Activated CD4-positive, alpha-beta T cell treated with anti-CD3 and anti-CD28 coated beads, Interleukin-2, Interleukin-4, amounts not matched to agents 100 ng/mL and 50 ng/mL, durations not matched to agents 16 hours and 8 hours (primary cell): ENCODE data around the gene LAG3.

ENCODE experiments used
- DNase-seq: peaks from one replicate; pipeline ENCODE4 v3.0.0-alpha.2; 2020; ENCODE audit warnings: low spot score

Gene LAG3

DNA sequence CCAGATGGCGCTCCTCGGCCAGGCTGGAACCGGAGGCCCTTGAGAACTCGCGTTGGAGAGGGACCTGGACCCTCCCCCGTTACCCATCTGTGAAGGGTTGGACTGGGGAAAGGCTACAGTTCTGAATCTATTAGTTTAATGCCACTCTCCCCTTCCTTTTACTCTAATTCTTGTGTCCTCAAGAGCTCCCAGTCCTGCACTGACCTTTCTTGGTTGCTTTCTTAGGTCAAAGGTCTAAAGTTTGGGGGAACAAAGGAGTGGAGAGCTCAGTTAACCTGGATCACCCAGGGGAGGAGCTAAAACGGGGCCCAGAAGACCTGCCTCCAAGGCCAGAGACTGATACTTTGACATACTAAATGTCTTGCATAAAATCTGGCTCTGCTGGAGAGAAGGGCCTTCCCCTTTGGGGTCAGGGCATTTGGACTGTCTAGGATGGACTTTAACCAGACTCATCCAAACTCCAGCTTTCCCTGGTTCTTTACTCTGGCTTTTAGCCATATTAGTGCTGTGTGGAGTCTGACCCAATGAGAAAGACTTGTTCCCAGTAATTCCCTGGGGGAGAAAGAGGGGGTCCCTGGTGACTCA lies 18.5 kb upstream of the LAG3 start:
- DNase-seq = no peak

DNA sequence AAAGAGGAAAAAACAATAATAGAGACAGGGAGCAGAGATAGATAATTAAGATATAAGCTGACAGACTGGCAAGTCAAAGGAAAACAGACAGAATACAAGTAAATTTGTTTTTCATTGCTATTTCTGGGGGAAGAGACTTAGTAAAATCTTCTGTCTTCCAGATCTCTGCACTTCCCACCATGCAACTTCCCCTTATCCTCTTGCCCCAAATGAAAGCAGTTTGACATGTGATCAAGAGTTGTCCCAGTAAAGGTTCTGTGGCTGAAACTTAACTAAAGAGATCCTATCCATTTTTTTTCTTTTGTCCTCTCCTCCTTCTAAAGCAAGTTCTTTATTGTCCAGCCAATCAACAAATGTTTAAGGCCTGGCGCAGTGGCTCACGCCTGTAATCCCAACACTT lies 17.9 kb upstream of the LAG3 start:
- no peak for DNase-seq

DNA sequence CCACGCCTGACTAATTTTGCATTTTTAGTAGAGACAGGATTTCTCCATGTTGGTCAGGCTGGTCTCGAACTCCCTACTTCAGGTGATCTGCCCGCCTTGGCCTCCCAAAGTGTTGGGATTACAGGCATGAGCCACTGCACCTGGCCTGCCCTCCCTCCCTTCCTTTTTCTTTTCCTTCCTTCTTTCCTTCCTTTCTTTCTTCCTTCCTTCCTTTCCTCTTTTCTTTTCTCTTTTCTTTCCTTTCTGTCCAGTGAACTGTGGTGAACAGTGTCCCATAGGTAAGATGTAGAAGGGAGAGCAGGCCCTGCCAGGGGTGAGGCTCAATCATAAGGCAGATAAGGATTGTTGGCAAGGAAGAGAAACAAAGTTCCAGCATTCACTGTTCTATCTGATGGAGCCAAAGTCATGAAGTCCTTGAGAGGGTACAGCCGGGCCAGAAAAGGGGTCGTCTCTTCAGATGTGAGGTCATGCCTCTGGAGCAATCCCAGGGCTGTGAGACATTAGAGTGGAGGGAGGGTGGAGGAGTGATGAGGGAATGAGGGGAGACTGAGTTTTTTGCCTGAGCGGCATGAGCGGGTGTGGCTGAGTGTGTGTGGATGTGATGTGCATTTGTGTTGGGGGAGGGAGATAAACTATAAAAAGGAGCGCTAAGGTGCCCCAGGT lies 15.2 kb upstream of the LAG3 start:
- DNase-seq = no peak

DNA sequence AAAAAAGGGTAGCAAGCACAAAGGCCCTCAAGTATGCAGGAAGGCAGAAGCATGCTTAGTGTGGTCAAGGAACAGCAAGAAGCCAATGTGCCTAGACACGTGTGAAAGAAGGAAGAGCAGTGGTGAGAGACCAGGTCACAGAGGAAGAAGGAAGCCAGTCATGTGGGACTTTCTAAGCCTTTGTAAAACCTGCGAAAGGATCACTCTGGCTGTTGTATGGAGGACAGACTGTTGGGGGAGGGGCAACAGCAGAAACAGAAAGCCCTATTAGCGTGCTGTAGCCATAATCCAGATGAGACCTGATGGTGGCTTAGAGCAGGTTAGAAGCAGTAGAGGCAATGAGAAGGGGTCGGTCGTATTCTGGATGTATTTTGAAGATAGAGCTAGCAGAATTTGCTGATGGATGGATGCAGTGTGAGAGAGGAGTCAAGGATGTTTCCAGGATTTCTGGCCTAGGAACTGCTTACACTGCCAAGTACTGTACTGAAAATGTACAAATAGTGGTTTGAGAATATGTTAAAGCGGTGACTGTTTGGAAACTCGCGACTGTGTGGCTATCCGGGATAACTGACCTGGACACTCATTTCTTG lies 13.7 kb upstream of the LAG3 start:
- no peak for DNase-seq

DNA sequence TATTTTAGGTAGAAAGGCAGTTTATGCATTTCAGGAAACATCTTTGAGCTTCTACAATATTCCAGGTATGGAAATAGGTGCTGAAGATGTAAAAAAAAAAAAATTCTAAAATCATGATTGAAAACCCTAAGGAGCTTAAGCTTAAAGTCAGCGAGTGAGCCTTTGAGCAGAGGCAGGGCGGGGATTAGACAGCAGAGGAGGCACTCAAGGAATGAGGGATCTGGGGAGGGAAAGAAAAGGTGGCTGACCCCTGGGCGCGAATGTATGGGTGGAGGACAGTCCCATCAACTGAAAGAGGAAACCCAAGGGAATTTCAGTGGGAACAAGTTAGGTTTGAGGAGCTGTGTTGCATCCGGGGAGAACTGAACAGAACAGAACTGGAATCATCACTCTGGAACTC lies 12.6 kb upstream of the LAG3 start:
- DNase-seq = no peak

DNA sequence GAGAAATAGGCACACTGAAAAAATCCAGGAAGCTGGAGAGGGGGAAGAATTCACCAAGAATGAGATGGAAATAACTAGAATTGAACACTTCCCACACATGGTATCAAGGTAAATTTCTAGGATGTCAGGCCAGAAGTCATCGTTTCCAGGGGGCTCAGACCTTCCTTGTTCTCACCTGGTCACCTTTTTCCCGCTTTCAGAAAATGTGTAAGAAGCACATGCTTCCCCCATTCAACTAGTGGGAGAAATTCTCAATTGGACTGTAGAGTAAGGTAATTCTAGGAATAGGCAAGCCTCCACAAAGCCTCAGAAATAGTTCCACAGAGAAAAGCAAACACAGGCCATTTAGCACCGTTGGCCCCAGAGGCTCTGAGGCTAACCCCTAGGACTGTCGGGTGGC lies 8.9 kb upstream of the LAG3 start:
- no peak for DNase-seq

DNA sequence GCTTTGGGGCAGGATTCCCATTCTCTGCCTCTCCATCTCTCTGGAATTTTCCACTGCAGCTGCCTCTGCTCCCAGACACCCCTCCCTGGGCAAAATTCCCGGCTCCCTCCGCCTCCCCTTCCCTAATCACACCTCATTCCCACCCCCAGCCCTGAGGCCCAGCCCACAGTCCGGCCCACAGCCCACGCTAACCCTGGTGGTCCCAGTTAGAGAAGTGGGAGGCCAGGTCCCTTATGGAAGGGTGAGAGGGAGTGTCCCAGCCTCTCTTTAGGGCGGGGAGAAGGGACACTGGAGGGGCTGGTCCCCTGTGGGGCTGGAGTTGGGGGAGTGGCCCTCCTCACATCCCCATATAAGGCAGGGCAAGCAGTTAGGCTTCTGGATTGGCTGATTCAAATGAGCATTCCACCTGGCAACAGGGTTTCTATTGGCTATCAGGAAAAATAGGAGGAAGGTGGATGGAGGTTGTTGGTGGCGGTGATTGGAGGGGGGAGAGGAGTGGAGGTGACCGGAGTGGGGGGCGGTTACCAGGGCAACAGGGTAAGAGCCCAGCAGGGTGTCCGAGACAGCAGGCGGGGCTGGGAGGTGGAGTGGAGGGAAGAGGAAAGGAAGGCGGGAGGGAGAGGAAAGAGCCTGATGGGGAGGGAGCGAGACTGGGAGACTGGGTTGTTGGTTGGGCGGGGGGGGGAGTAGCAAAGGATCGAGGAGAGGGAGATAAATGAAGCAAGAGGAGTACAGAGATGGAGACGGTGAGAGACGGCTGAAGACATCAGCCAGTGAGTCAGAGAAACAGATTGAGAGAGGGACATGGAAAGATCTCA lies 8.1 kb upstream of the LAG3 start:
- DNase-seq = peak; percentile 82

DNA sequence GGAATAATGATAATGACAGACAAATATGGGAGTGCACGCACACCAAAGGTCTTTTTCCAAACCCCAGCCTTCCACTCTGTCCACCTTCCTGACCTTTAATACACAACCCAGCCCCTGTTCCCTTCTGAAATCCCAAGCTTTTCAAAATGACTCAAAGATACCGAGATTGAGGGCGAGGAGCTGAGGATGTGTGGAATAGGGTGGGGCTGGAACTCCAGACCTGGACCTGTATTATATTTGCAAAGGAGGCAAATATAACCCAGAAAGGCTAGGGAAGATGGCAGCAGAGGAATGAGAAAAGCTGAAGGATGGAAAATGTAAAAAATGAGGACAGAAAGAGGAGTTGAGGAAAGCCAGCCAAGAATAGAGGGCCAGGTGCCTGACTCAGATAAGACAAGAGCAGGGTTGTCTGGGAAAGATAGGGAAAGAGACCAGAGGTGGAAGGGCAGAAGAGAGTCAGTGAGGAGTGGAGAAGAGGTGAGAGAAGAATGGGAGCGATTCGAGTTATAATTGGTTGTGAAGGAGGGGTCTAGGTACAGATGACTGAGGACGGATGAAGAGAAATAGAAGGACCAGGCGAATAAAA lies 7.2 kb upstream of the LAG3 start:
- DNase-seq = no peak

DNA sequence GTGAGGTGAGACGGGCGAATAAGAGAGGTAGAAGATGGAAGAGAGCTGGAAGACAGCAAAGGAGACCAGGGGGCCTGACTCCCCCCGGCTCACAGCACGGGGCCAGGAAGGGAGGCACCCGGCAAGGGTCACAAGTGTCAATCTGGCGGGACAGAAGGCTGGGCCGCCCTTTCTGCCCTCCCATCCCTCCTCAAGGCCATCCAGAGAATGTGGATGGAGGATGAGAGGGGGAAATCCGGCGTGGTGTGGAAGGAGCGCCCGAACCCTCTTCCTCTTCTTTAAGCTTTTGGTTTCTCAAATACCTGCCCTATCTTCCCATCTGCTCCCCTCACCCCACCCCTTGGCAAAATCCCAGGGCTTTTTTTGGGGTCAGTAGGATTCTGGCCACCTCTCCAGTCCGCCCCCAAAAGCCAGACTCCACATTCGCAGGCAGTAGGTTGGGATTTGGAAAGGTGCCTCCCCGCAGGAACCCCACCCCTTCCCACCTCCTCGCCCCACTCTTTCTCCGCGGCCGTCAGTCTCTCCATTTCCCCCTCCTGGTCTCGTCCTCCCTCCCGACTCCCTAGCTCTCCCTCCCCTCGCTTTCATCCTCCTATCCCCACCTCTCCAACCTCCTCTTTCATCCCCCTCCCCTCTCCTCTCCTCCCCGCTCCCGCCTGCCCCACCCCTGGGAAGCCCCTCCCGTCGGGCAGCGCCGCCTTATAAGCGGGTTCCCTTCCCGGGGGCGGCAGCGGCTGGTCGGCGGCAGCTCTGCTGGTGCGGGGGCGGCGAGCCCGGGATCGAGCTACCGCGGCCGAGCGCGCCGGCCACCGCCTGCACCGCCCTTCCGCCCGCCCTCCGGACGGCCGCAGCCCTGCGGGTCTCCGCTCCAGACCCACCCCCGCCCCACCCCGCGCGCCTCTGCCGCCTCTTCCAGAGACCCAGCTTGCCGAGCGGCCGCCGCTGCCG lies 6.4 kb upstream of the LAG3 start, which contains the start of gene PTMS:
Gene PTMS (plus strand): TSS at position 730 of the 948 bp plus-strand sequence. CDS start 343 bp downstream, outside the sequence.
- no peak for DNase-seq

DNA sequence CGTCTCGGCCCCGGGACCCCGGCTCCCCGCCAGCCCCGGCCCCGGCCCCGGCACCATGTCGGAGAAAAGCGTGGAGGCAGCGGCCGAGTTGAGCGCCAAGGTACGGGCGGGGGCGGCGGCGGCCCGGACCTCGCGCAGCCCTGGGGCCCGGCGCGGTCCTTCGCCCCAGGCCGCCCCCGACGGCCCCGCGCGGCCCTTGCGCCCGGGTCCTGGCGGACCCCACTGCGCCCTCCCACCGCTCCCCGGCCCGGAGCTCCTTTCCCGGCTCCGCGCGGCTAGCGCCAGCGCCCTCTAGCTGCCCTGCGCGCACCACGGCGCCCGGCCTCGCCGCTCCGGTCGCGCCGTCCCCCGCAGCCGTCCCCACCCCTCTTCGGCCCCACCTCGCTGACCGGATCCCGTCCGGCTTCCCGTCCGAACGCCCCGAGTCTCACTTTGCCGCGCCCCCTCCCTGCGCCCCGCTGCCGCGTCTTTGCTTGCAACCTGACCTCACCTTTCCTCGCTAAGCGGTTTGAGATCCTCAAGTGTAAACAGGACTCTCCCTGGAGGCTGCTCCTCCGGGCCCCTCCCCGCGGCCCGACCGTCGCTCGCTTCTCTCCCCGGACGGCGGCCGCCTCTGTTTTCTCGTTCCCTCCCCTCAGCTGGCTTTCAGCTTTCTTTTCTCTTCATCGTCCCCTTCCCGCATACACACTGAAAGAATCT lies 5.5 kb upstream of the LAG3 start:
- DNase-seq = no peak

DNA sequence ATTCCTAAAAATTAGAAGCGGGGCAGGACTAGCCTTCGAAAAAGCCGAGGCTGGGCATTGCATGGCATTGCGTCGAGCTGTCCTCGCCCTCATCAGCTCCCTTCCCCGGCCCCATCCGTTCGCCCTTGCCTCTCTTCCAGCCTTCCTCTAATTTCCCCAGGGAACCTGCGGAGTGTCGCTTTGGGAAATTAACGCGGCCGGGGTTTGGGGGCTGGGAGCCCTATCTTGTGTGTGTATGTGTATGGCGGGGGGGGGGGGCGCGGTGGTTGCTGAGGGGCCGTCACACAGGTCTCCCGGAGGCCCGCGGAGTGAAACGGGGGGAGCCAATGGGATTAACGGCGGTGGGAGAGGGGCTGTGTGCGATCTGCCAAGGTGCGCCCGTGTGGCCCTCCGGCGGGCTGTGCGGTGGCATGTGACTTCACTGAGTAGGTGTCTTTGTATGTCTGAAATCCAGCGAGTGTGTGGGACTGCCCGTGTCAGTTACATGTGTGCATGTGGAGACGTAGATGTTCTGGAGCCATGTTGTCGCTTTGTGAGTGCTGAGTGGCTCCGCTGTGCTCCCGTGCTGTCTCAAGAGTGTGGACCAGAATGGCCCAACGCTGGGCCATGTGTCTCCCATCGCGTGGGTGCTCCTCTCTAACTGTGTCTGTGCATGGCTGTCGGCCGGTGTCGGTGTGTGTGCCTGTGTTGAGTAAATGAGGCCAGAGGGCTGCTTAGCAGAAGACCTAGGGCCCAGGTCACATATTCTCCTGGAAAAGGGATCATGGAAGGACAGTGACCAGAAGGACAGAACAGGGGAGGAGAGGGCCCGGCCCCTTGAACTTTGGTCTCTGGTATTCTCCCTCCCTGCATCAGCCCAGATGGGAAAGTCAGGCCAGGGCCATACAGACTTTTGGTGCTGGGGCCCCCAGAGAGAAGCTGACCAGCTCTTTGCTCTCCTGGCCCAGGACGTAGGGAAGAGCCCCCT lies 4.7 kb upstream of the LAG3 start:
- DNase-seq = no peak

DNA sequence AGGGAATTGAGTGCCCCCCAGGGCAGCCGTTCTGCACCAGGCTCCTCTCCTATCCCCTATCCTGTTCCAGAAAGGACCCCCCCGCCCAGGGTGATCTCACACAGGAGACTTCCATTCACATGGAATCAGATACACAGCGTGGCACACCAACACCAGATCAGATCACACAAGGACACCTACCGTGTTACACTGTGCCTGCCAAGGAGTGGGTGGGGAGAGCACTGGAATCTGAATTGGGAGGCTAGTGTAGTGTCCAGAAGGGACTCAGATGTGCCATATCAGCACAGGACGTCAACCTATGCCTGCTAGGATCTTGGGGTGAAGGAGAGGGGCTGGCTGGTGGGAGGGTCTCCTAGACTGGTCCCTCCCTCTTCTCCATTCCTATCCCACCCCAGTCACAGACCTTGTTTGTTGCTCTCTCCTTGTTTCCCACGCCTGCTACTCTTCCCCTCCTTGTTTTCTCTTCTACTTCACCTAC lies 3.8 kb upstream of the LAG3 start:
- DNase-seq = no peak

DNA sequence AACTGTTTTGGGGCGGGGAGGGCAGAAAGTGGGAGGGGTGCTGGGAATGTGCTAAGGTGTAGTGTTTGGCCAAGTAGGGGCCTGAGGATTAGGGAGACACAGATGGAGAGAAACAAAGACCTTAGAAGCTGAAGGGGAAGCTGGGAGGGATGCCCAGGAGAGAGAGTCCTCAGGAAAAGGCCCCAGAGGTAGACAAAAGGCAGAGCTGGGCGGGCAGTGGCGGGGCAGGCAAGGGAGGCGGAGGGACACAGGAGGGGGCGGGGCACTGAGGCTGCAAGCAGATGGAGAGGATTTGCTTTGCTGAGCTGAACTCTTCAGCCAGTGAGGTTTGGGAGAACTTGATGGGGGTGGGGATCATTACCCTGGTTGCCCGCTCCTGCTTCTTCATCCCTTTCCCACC lies 3.3 kb upstream of the LAG3 start:
- DNase-seq = no peak

DNA sequence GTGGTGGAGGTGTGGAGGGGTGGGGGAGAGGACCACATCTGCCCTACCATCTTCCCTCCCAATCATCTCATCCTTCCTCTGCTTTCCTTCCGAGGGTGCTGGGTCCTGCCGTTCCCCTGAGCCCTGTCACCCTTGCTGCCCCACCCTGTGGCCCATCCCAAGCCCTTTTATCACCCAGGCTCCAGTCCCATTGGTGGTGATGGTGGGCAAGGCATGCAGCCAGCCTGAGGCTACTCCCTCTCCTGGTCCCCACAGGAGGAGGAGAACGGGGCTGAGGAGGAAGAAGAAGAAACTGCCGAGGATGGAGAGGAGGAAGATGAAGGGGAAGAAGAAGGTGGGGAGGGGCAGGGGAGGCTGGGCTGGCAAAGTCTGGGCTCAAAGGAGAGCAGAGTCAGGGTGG lies 2.7 kb upstream of the LAG3 start:
- no peak for DNase-seq

DNA sequence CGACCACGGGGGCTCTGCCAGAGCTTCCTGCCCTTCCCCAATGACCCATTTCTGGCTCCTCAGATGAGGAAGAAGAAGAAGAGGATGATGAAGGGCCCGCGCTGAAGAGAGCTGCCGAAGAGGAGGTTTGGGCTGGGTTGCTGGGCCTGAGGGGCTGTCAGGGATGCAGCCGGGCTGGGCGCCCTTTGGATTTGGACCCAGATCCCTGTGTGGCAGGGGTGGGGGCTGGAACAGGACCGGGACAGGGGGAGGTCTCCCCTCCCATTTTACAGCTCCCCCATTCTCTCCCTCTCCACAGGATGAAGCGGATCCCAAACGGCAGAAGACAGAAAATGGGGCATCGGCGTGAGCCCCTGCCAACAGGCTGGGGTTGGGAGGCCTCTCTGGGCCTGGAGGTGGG lies 2.2 kb upstream of the LAG3 start:
- DNase-seq = no peak

DNA sequence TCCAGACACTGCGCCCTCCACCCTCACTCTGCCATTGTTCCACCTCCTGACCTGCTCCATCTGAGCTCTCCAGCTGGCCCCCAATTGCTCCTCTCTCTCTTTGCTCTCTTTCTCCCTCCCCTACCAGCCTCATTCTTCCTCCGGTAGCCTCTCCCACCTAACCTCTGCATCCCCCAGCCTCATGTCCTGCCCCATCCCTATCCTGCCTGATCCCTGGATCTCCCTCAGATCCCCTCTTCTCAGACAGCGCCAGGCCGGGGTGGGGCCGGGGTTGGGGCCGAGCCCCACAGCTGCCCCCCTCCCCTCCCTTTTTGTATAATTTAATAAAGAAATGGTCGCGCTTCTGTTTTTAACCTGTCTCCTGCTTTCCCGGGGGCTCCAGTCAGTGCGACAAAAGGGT lies 1.7 kb upstream of the LAG3 start:
- DNase-seq = no peak

DNA sequence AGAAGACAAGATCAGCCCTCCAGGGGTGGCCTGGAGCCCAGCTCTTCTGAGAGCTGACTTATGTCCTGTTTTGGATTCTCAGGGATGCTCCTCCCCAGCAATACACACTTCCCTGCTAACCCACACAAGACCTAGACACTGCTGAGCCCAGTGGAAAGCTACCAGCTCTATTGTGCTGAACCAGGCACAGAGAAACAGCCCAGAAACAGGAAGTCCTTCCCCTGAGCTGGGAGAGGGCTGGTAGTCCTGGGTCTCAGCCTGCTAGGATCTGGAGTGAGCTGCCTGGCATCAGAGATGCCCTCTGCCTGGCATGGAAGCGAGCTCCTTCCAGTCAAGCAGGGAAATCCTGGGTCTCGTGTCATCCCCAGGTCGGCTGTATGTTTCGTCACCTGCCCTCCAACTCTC lies 1.2 kb upstream of the LAG3 start:
- no peak for DNase-seq

DNA sequence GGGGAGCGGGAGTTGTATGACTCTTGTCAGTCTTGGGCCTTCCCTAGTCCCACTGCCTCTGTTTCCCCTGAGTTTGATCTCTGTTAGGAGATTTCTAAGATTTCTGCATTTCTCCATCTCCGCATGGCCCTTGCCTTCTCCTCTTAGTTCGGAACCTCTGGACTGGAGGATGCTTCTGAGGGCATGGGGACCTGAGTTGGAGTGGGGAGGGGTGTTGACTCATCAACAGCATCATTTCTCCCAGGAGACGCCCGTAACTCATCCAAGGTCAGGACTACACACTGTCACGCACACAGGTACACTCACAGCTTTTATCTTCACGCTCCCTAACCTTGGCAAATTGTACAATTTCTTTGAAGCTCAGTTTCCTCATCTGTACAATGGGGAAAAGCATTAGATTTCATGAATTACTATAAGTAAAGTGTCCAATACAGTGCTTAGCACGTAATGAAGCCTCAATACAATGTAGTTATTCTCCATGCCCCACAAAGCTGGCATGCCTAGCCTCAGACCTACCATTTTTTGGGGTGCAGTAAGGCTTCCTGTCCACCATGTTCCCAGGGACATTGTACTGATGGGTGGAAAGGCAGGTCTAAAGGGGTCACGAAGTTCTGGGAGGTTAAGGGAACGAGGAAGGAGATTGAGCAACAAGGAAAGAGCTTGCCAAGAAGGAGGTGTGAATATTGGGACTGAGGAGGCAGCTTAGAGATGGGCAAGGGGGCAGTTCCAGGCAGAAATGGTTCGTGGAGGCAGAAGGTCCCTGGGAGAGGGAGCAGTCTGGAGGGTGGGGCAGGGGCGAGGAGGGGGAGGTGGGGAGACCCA lies 600 bp upstream of the LAG3 start:
- no peak for DNase-seq
